Skin of body (tissue), 2 donors: Measurements from ENCODE around the gene ZBP1. TPM values are rescaled to one million over a fixed set of nuclear protein-coding genes. Genes with fewer than 3 reads are reported as not detected.

Experiments used
- DNase-seq: peaks from one replicate; lab custom pipeline; 2025; lab: John Stamatoyannopoulos, UW
- total RNA-seq: library from RNA; depleted of rRNA; stranded (reverse); fragments of >200 nt; gene quantifications from one replicate; pipeline ENCODE4 v1.2.3, GENCODE V29; 2014

ZBP1 gene, protein sequence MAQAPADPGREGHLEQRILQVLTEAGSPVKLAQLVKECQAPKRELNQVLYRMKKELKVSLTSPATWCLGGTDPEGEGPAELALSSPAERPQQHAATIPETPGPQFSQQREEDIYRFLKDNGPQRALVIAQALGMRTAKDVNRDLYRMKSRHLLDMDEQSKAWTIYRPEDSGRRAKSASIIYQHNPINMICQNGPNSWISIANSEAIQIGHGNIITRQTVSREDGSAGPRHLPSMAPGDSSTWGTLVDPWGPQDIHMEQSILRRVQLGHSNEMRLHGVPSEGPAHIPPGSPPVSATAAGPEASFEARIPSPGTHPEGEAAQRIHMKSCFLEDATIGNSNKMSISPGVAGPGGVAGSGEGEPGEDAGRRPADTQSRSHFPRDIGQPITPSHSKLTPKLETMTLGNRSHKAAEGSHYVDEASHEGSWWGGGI
- 1.5 TPM for total RNA-seq

DNA sequence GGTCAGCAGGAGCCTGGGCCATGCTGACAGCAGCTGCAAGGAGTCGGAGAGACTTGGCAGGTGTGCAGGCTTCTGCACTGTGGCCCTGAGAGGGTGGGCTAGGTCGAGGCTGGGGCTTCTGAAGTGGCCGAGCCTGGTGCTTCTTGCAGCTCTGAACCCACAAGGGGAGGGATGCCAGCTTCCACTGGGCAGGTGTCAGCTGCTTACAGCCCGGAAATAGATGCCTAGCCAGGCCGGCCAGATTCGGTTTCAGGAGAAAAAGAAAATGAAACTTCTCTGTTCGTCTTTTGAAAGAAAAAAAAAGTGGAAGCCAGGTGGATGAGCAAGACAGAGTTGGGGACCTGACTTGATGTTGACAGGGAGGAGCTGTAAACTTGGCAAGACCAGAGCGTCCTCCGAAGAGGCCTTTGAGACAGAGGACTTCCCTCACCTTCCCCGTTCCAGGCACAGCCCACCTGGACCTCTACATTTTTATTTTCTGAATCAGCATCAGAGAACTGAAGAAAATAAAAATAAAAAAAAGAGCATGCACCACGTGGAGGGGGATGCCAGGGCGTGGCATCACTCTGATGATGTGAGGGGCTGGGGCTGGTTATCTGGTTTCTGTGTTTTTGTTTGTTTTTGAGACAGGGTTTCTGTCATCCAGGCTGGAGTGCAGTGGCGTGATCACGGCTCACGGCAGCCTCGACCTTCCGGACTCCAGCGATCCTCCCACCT lies at the start of gene ZBP1:
Gene ZBP1 (minus strand): TSS at position 153 of the 717 bp plus-strand sequence. CDS start 131 bp downstream, at position 22.
- no peak for DNase-seq

DNA sequence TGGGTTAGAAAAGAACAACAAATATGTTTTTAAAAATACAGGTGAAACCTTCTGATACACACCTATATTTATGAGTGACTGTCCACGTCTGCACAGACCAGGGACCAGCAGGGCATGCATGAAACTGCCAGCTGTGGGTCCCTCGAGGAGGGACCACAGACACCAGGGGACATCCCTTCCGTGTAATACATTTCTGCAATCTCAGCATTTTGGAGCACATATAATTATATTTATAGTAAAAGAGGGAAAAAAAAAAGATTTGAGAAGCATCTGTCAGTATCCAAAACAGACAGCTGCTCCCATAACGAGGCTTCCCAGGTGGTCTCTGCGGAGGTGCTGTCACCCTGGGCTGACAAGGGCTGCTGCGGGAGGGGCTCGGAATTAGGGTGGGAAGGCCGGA lies 49.4 kb upstream of the ZBP1 start:
- DNase-seq: no peak

DNA sequence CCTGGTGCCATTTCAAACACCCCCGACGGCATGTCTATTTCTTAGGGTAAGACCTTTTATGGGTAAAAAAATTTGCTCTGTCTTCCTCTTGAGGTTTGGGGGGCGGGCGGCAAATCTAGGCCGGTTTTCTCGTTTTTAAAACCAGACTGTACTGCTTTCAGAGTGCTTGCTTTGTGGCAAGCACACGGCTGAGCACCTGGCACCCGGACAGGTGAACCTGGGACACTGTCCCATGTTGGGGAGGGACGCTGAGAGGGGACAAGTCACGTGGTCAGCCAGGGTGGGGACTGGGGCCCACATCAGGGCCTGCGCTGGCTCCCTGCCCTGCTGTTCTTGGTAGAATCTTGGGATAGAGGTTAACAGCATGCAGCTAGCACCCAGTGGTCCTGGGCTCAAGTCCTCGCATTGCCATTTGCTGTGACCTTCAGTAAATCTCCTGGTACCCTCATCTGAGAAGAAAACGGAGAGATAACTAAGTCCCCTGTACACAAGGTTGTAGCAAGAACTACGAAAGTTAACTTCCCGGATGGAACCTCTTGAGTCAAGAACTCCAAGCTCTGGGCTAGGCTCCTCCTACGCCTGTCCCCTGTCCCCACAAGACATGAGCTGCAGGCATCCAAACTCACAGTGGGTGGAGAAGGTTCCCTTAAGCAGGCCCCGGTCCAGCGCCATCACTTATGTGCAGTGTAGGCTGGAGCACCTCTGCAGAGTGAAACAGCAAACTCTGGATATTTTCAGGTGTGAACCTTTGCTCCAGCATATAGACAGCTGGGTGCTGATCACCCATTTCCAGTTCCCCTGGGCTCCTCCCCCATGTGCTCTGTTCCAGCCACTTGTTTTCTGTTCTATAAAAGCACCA lies 47.9 kb upstream of the ZBP1 start:
- DNase-seq: no peak

DNA sequence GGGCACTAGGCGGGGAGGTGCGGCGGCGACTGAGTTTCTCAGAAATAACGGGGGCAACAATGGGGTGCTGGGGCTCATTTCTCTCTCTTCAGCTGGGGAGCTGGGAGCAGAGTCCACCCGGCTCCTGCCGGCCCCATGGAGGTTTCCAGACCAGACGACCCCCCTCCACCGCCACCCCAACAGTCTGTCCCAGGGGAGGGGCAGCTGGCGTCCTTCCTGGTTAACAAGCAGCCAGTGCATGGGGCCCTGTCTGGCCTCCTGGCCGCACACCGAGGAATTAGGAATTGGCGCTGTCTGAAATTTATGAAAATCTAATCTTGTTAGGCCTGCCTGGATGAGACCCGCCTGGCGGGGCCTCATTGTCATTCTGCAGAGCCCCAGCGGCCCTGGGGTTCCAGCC lies 47.2 kb upstream of the ZBP1 start:
- DNase-seq: no peak

DNA sequence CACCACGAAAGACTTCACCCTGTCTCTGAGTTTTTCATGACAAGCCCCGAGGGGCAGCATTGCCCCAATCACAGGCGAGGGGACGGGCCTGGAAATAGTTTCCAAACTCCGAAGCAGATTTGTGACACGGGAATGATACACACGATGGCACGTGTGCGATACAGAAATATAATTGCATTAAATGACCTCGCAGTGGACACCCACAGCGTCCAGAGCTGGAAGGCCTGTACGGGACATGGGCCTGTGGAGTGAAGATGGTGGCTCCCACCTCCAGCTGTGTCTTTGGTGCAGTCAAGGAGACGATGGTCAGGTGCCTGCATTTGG lies 46.6 kb upstream of the ZBP1 start:
- no peak for DNase-seq

DNA sequence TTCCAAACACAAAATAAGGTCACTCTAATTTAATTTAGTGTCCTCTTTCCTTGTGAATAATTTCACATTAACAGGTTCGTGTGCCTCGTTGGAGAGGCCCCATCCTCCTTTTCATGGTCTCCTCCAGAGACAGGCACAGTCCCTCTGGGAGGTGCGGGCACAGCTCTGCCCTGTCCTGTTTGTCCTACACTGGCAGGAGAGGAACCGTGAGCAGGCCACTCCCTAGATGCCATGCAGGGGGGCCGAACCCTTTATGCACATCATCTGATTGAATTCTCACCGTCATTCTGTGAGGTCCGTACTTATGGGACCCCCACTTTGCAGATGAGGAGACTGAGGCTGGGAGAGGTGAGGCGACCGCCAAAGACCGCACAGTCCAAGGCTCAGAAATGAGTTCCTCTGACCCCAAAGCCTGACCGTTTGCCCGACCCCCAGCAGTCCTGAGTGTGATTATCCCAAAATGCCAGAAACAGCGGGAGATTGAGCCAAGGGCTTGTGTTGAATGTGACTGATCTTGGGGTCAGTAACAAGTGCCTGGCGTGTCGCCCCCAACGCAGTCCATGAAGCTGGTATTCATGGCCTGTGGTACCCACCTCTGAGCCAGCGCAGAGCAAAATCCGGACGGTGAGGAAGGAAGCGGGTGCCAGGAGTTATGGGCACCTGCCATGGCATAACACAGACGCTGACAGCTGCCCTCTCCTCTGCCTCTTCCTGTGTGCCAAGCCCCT lies 46.0 kb upstream of the ZBP1 start:
- DNase-seq: no peak

DNA sequence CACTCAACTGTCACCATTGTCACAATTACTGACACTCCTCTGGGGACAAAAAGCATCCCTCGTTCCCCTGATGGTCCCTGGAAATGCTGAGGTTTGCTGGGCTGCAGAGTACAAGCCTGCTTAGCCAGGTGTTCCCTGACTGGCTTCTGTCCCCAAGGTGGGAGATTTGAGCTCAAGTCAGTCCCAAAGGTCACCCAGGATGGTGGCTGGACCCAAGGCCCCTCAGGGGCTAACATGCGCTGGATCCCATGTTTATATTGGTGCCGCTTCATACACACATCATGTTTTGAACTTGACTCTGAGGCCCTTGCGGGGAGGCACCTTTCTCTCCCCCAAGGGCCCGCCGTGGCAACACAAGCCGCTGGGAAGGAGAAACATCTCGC lies 45.4 kb upstream of the ZBP1 start:
- DNase-seq: no peak

DNA sequence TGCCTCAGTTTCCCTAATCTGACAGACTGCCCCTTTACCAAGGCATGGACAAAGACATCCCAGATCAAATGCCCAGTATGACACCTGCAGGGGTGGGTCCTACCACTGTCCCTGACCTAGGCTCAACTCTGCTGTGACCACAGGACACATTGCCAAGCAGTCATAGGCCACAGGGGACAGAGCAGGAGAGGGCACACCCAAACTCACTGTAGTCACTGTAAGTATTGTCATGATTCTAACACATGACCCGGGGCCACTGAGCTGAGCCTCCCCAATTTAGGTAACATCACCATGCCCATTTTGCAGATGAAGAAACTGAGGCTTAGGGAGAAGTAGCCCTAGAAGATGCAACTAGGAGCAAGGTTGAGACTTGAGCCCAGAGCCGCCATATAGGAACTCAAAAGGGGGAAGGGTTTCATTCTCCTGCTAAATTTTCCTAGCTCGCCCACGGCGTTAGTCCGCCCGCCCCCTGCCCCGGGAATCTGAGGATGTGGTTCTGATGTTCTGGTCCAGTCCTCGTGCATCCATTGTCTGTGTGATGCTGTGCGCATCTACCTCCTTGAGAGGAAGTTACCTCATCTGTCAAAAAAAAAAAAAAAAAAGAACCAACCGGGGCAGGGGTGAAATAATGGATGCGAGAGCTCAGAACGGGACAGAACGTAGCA lies 44.8 kb upstream of the ZBP1 start:
- DNase-seq: no peak

DNA sequence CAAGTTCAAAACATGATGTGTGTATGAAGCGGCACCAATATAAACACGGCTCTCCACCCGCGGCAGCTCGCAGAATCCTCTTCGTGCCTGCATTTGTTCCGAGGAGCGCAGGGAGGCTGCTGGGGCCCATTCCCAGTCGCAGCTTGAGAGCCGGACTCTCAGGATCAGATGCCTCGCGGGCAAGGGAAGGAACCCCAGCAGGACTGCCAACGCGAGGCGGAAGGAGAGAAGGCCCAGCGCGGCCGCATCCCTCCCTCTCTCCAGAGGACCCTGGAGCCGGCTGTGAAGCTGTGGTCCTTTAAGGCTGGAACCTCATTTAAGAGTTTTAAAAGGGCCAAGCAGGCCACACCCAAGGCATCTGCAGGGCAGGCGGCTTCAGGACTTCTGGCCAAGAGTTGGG lies 44.2 kb upstream of the ZBP1 start:
- DNase-seq: no peak

DNA sequence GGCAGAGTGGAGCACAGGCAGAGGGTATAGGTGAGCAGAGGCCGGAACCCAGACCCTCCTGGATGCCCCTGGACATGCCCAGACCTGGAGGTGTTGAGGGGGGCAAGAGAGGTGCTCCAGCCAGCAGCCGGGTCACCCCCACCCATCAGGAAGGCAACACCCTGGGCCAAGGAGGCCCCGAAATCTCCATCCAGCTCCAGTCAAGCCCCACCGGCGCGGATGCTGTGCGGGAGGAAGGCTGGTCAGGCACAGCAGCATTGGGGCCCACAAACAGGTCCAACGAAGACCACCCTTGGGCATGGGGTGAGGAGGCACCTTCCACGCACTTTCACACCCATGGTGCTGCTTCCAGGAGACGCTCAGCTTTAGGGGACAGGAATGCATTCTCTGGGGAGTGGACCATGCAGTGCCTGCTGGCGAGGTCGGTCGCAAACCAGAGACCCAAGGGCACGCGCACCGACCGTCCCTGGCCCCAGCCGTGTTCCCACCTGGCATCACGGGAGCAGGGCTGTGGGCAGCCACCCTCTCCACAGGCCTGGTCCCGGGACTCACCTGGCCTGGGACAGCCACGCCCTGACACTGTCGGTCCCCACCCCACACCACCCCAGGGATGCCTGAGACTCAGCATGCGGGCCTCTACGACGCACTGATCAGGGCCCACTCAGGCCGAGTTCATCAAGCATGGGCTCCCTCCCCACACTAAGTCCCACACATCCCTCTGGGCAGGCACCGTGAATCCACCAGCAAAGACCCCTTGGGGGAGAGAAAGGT lies 43.6 kb upstream of the ZBP1 start:
- DNase-seq: no peak

DNA sequence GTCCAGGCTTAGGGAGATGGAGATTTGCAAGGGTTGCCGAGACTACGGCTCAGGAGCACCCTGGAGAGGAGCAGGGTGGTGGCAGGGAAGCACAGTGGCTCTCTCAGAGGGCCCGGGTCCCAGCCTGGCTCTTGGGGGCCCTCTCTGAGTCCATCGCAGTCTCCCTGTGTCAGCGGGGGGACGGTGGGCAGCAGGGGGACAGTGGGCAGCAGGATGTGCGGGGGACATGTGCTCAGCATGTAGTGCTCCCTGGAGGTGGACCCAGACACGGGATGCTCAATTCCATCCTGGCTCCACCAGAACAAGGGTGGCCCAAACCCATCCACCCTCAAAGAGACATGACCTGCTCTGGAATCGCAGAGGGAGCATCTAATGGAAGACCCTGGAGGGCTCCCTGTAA lies 43.0 kb upstream of the ZBP1 start:
- no peak for DNase-seq

DNA sequence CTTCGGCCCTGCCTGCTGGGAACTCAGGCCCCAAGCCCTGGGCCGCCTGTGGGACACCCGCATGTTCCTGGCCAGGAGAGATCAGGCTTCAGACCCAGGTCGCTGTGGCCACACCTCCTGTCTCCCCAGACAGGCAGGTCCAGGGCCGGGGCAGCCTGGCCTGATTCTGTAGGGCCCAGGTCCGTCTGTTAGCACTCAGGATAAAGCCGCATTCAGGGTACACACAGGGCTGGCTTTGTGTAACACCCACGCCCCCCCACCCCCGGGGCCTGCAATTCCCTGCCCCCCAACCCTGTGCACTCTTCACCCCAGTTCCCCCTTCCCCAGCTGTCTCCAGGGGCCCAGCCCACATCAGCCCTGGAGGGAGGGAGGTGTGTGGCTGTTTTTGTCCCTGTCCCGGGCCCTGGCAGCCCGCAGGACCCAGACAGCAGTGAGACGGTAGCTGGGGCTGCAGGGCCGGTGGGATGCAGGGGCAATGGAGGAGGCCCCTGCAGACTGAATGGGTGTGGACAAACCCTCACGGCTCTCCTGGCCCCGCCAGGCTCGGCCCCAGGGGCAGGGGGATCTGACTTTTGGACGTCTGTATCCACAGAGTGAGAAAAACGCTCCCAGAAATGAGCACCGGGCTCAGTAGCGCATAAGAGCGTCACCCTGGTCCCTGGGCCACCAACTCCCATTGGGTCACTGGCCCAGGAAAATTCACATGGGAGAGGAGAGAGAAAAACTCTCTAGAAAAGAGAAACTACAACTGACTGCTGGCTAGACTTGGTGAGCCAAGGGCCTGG lies 42.4 kb upstream of the ZBP1 start:
- no peak for DNase-seq

DNA sequence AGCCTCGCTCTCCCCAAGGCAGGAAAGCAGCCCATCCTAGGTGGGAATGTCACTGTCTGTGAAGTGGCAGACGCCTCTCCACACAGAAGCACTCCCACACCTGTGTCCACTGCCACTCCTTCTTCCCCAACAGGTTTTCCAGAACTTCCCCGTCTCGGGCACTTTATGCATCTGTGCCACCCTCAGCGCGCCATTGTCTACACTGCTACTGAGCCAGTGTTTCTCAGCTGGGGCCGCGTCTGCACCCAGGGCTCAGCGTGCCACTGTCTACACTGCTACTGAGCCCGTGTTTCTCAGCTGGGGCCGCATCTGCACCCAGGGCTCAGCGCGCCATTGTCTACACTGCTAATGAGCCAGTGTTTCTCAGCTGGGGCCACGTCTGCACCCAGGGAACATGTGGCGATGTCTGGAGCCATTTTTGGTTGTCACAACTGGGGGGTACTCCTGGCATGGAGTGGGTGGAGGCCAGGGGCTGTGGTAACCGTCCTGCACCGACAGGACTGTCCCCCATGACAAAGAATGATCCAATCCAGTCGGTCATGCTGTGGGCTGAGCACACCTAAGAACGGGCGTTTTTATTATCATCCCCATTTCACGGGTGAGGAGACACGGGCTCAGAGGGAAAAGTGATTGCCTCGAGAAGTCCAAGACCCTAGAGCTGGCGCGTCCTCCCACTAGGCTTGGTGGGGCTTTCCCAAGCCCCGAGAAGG lies 41.7 kb upstream of the ZBP1 start:
- no peak for DNase-seq

DNA sequence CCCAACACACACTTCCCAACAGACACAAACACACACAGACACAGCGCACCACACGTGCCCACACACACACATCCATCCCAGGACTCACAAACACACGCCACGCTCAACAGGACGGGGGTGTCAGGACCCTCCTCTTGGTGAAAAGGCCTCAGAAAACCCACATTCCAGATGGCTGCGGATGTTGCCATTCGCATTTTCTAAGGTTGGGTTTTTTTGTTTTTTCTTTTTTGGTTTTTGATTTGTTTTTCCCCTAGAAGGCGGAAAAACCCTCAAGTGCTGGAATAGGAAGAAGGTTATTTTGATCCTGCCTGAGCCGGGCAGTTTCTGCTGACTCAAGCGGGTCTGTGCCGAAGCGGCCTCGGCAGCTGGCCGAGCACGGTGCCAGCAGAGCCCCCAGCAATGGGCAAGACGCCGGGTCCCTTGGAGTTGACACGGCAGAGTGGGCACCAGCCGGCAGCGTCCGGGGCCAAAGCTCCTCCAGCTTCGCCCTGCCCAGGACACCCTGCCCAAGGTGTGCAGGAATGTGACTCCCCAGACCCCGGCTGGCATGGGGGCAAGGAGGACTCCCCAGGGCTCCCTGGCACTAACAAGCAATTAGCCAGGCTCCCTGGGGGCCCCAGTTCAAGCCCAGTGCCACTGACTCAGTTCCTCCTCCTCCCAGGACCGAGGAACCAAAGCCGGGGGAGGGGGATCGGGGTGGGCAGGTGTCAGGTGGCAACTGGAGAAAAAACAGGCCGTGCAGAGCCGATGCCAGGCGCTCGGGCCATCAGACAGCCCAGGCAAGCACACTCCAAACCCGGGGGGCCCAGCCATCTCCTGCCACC lies 40.9 kb upstream of the ZBP1 start:
- DNase-seq: no peak

DNA sequence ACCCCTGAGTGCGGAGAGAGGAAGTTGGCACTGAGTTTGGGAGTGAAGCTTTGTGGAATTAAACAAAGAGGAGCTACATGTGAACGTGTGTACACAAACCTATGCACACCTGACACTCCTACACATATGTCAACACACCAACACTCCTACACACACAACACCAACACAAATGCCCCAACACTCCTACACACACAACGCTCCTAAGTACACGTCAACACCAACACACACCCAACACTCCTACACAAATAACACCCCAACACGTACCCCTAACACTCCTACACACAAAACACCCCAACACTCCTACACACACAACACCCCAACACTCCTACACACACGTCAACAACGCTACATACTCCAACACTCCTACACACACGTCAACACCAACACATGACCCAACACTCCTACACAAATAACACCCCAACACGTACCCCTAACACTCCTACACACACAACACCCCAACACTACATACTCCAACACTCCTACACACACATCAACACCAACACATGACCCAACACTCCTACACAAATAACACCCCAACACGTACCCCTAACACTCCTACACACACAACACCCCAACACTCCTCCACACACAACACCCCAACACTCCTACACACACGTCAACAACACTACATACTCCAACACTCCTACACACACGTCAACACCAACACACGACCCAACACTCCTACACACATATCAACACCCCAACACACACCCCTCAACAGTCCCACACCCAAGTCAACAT lies 40.1 kb upstream of the ZBP1 start:
- DNase-seq: no peak

DNA sequence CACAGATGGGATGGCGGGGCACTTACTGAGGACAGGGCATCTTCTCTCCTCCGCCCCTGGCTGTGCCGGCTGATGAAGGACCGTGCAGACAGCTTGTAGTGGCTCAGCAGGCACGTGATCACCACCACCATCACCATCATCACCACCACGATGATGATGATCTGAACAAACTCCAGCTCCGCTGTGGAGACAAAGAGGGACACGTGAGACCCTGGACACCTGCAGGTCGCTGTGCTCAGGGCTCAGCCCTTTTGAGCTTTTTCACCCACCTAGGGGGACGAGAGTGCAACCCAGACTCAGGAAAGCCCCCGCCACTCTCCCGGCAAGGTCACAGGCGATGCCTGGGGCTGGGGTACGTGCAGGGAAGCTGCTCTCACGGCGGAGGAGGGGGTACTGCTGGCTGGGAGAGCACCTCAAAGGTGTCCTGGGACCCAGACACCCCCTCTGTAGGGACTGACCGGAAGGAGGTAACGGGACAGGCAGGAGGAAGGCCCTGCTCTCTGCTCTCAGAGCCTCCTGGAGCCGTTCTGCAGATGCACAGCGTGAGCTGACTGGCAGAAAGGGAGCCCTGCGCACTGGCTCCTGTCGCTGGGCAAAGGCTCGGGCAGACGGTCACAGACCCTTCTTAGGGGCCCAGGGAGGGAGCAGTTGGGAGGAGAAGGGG lies 39.4 kb upstream of the ZBP1 start:
- no peak for DNase-seq
